Keratinocyte (primary cell): ENCODE measurements around the gene SCLY. TPM values are rescaled to one million over a fixed set of nuclear protein-coding genes. Genes with fewer than 3 reads are reported as not detected.

Experiments used
- DNase-seq: peaks from one replicate; pipeline ENCODE4 v3.0.0-alpha.2; 2011; ENCODE audit warnings: low read depth, missing footprints, low spot score
- FAIRE-seq: peaks from 2 replicates; lab custom pipeline; 2011; peaks lifted over from hg19 to GRCh38; lab: Jason Lieb, UNC
- H2AFZ ChIP-seq: 2 replicates; pipeline ENCODE4 v1.6.0; 2012; ENCODE audit warnings: low read length, control low read depth, inconsistent platforms; ENCODE audit not compliant: control insufficient read depth
- H3K27ac ChIP-seq: 2 replicates; pipeline ENCODE4 v1.5.1; 2011; ENCODE audit warnings: low read length; ENCODE audit not compliant: control insufficient read depth, insufficient read depth
- H3K27me3 ChIP-seq: 3 replicates; pipeline ENCODE4 v1.6.0; 2011; ENCODE audit warnings: low read length; ENCODE audit not compliant: control insufficient read depth, insufficient read depth; ENCODE audit errors: extremely low read depth
- H3K36me3 ChIP-seq, 2 experiments: 2 replicates in 1 of 2; 3 replicates in 1 of 2; pipeline ENCODE4 v1.5.1; 2011; ENCODE audit warnings: low read length in 2 of 2, mild to moderate bottlenecking in 1 of 2; ENCODE audit not compliant: control insufficient read depth in 2 of 2, insufficient read depth in 2 of 2; ENCODE audit errors: extremely low read depth in 1 of 2
- H3K4me1 ChIP-seq: 3 replicates; pipeline ENCODE4 v1.5.1; 2011; ENCODE audit warnings: low read length; ENCODE audit not compliant: control insufficient read depth, insufficient read depth; ENCODE audit errors: extremely low read depth
- H3K4me2 ChIP-seq: 3 replicates; pipeline ENCODE4 v1.6.0; 2011; ENCODE audit warnings: low read depth, low read length; ENCODE audit not compliant: control insufficient read depth, insufficient read depth; ENCODE audit errors: extremely low read depth
- H3K4me3 ChIP-seq, 3 experiments: fragments of 200-600 bp in 1 of 3; sonication (generic) in 1 of 3; 2 replicates in 2 of 3; 3 replicates in 1 of 3; pipeline ENCODE4 v1.5.1; 2011 to 2016; ENCODE audit warnings: low read length in 3 of 3, mild to moderate bottlenecking in 3 of 3, control low read depth in 2 of 3, inconsistent platforms in 1 of 3, low read depth in 1 of 3, mixed read lengths in 1 of 3, mixed run types in 1 of 3, moderate library complexity in 1 of 3; ENCODE audit not compliant: control insufficient read depth in 2 of 3, insufficient read depth in 2 of 3; ENCODE audit errors: extremely low read depth in 1 of 3
- H3K79me2 ChIP-seq: 2 replicates; pipeline ENCODE4 v1.6.0; 2012; ENCODE audit warnings: low read length; ENCODE audit not compliant: control insufficient read depth, insufficient read depth
- H3K9ac ChIP-seq: 3 replicates; pipeline ENCODE4 v1.6.0; 2011; ENCODE audit warnings: low read length; ENCODE audit not compliant: control insufficient read depth, insufficient read depth; ENCODE audit errors: extremely low read depth
- H3K9me1 ChIP-seq: 3 replicates; pipeline ENCODE4 v1.6.0; 2011; ENCODE audit warnings: low read length; ENCODE audit not compliant: control insufficient read depth, insufficient read depth; ENCODE audit errors: extremely low read depth
- H3K9me3 ChIP-seq: 2 replicates; pipeline ENCODE4 v1.5.1; 2012; ENCODE audit warnings: low read depth, low read length; ENCODE audit not compliant: control insufficient read depth
- H4K20me1 ChIP-seq: 3 replicates; pipeline ENCODE4 v1.6.0; 2011; ENCODE audit warnings: low read length; ENCODE audit not compliant: control insufficient read depth, insufficient read depth; ENCODE audit errors: extremely low read depth
- EZH2 ChIP-seq: IDR thresholded peaks from one replicate; pipeline ENCODE4 v1.6.1; 2012; ENCODE audit warnings: inconsistent platforms, mild to moderate bottlenecking, low read length, moderate library complexity
- dilution Hi-C: fragments of 300-500 bp; cut with MboI; formaldehyde crosslinking; loops from one replicate; pipeline ENCODE4 v1.7.0; 2020; ENCODE audit warnings: low sequenced_read_pairs; ENCODE audit not compliant: extremely low pct_ligation_motif_present
- polyA plus RNA-seq, 5 experiments: library from polyadenylated mRNA; depleted of rRNA in 3 of 5; stranded (reverse) in 3 of 5; stranded (forward) in 1 of 5; unstranded in 1 of 5; fragments of >200 nt; gene quantifications; 1 replicate in 1 of 5; 2 replicates in 3 of 5; 3 replicates in 1 of 5; pipeline versions ENCODE4 v1.2.1 to v1.2.3, GENCODE V29; 2011 to 2012; ENCODE audit warnings: missing spikeins in 2 of 5, low read depth in 1 of 5, low replicate concordance in 1 of 5
- TF ChIP-seq, protein P1 (sequence below), 3 experiments: IDR thresholded peaks in 1 of 3; conservative IDR thresholded peaks in 1 of 3; optimal IDR thresholded peaks in 1 of 3; 2 replicates in 2 of 3; 3 replicates in 1 of 3; pipeline versions ENCODE3 to v1.5.1; 2011; ENCODE audit warnings: low read length in 3 of 3, mild to moderate bottlenecking in 3 of 3, moderate library complexity in 2 of 3, control low read depth in 1 of 3, inconsistent platforms in 1 of 3; ENCODE audit not compliant: insufficient read depth in 2 of 3; ENCODE audit errors: extremely low read depth in 1 of 3

The SCLY gene
- polyA plus RNA-seq, 1 donor (not counting 4 experiments of a cell fraction or from before 2014, with no cell fraction given), result 11.8 TPM

DNA sequence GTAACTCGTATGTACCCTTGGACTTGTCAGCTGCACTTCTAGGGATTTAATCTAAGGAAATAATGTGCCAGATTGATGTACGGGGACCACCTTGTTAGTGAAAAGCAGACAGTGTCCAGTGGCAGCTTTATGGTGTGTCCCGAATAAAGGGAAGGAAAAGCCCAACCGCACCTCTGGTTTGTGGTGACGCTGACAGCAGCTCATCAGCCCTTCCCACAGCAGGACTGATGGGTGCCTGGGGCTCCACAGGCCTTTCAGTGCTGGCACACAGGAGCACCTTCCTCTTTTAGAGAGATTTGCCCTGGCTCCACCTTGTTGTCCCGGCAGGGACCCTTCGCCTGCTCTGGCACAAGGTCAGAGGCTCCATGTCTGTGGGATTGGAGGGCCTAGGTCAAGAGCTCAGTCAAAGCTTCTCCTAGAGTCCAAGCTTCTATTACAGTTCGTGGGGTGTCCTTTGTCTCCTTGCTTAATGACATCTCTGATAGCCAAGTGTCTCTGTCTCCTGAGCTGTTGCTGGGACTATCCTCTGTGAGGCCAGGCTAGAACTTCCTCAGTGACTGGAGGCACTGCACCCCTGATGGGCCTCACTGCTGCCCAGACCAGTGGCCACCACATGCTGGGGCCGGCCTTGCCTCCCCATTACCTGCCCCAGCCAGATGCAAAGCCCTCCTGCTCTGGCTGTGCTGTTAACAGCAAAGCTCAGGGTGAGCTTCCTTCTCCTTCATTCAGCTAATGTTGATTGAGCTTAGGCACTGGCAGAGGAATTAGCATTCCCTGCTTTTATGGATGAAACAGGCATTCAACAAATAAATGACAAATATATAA, 33.0 kb upstream of the SCLY start:
- TF ChIP-seq, protein P1, sequence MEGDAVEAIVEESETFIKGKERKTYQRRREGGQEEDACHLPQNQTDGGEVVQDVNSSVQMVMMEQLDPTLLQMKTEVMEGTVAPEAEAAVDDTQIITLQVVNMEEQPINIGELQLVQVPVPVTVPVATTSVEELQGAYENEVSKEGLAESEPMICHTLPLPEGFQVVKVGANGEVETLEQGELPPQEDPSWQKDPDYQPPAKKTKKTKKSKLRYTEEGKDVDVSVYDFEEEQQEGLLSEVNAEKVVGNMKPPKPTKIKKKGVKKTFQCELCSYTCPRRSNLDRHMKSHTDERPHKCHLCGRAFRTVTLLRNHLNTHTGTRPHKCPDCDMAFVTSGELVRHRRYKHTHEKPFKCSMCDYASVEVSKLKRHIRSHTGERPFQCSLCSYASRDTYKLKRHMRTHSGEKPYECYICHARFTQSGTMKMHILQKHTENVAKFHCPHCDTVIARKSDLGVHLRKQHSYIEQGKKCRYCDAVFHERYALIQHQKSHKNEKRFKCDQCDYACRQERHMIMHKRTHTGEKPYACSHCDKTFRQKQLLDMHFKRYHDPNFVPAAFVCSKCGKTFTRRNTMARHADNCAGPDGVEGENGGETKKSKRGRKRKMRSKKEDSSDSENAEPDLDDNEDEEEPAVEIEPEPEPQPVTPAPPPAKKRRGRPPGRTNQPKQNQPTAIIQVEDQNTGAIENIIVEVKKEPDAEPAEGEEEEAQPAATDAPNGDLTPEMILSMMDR (optimal IDR thresholded peaks at IDR 0.05 in 1 of 3, IDR thresholded peaks at IDR 0.05 in 1 of 3, conservative IDR thresholded peaks at IDR 0.05 in 1 of 3; ENCODE audit: extremely low read depth in 1 of 3, insufficient read depth in 2 of 3, low read length in 3 of 3), result no peak
- no peak for TF ChIP-seq EZH2
- Histone ChIP-seq H3K9me1 (peaks cover 3% of the 10 kb centered on the region), H3K9ac (no peak overlapping the region), H4K20me1 (no peaks in the 10 kb centered on the region), H2AFZ (no peak overlapping the region), H3K4me2 (no peak overlapping the region), H3K4me3 (no peak overlapping the region), H3K36me3 (peaks cover 15 to 23% of the 10 kb centered on the region in 2 experiments), H3K9me3 (no peaks in the 10 kb centered on the region), H3K79me2 (no peaks in the 10 kb centered on the region), H3K27me3 (no peaks in the 10 kb centered on the region), H3K27ac (no peak overlapping the region), H3K4me1 (peaks cover 35% of the 10 kb centered on the region)
- DNase-seq, result no peak
- no peak for FAIRE-seq
- dilution Hi-C loops, result no loop called here

DNA sequence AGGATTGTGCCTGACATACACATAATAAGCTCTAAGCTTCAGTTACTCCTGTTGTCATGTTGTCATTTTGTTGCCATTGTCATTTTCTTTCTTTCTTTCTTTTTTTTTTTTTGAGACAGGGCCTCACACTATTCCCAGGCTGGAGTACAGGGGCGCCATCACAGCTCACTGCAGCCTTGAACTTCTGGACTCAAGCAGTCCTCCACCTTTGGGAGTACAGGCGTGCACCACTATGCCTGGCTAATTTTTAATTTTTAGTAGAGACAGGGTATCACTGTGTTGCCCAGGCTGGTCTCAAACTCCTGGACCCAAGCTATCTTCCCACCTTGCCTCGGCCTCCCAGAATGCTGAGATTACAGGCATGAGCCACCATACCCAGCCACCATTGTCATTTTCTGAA, 30.9 kb upstream of the SCLY start:
- no peak overlapping the region for H2AFZ ChIP-seq
- peaks cover 50% of the 10 kb centered on the region for H3K4me1 ChIP-seq
- H3K27me3 ChIP-seq, result no peaks in the 10 kb centered on the region
- TF ChIP-seq, protein P1 (optimal IDR thresholded peaks at IDR 0.05 in 1 of 3, IDR thresholded peaks at IDR 0.05 in 1 of 3, conservative IDR thresholded peaks at IDR 0.05 in 1 of 3; ENCODE audit: extremely low read depth in 1 of 3, insufficient read depth in 2 of 3, low read length in 3 of 3), result no peak
- no peak for TF ChIP-seq EZH2
- H3K79me2 ChIP-seq, result no peaks in the 10 kb centered on the region
- H3K9me1 ChIP-seq, result peaks cover under 1% of the 10 kb centered on the region
- H3K4me2 ChIP-seq, result no peak overlapping the region
- dilution Hi-C loops, result no loop called here
- no peaks in the 10 kb centered on the region for H3K9me3 ChIP-seq
- peaks cover 15 to 21% of the 10 kb centered on the region in 2 experiments for H3K36me3 ChIP-seq
- no peak overlapping the region for H3K4me3 ChIP-seq
- H3K9ac ChIP-seq, result no peak overlapping the region
- H3K27ac ChIP-seq, result no peak overlapping the region
- H4K20me1 ChIP-seq, result no peaks in the 10 kb centered on the region
- FAIRE-seq, result no peak
- no peak for DNase-seq
